ENCODE measurements around the gene FRMPD4.

Gene FRMPD4

DNA sequence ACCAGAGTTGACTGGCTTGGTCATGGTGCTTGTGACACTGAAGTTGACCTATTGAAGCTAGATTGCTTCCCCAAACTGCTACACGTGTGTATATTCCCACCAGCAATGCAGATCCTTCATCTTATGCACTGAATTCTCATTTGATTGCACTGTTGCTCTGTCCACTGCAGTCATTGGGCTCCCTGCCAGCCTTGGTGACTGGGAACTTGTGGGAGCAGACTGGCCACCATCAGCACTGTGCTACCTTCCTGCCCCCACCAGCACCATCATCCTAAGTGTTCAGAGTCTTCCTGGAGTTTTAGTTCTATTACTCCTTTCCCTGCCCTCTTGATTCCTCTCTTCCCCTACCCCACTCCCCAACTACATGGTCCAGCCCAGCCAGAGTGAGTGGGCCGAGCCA lies 535.2 kb downstream of the FRMPD4 start:
- no peak overlapping the region for H3K27ac ChIP-seq
- TF ChIP-seq ZFX (IDR thresholded peaks at IDR 0.05) = no peak
- no peak for TF ChIP-seq CTCF (conservative IDR thresholded peaks at IDR 0.05)

DNA sequence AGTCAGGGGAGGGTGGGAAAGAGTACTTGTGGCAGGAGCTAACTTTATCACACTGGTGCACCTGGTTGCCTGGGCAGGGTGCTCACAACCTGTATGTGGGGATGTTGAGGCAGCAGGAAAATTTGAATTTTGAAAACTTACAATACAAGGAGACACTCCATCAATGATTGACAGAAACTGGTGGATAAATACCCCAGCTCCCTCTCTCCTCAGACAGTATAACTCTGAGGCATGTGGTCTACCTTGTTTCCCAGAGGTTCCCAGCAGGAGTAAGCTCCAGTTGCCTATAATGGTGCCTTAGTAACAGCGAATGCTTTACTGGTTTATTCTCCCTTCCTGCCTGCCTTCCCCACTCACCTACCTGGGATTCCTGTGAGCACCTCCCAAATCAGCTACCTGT lies 541.2 kb downstream of the FRMPD4 start:
- TF ChIP-seq ZFX (IDR thresholded peaks at IDR 0.05) = no peak
- no peak for TF ChIP-seq CTCF (conservative IDR thresholded peaks at IDR 0.05)
- no peak overlapping the region for H3K27ac ChIP-seq

DNA sequence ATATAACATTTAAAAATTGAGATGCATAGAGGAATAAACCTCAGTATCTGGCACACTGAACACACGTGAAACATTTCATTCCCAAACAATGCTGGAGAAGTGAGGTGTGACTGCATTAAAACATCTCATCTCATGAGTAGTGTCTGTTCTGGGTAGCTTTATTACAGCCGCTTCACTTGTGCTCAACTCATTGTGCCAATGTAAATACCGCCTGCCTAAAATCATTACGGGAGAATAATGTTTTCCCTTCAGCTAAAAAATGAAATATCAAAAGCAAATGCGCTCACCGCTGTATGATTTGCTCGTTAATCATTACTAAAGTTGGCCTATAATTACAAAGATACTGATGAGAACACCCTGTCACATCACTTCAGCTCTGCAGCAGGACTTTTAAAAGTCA lies 542.8 kb downstream of the FRMPD4 start:
- no peak for TF ChIP-seq CTCF (conservative IDR thresholded peaks at IDR 0.05)
- no peak for TF ChIP-seq ZFX (IDR thresholded peaks at IDR 0.05)
- no peak overlapping the region for H3K27ac ChIP-seq

- TF ChIP-seq ZFX (IDR thresholded peaks at IDR 0.05) = no peak
- no peak overlapping the region for H3K27ac ChIP-seq
Observed at GRCh38 chrX:12685541-12685940, 547.3 kb downstream of the FRMPD4 start.

- TF ChIP-seq CTCF (conservative IDR thresholded peaks at IDR 0.05) (no peak), ZFX (IDR thresholded peaks at IDR 0.05) (no peak)
- H3K27ac ChIP-seq = no peak overlapping the region
Observed at GRCh38 chrX:12686331-12686730, 548.1 kb downstream of the FRMPD4 start.

DNA sequence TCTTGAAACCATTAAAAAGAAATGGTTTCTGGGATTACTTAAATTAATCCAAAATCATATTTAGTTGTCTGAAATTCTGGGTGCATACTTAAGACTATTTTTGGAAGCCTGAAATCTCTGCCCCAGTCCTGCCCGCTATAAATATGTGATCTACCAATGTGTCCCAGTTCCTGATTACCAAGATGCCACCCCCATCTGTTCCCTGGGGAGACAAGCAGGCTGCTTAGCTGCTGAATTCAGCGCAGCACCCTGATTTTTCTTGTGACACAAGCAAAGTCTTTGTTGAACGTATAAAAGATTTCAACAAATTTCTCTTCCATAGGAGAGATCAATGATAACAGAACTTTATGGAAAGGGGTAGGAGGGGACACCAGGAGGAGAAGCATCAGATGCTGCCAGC lies 552.4 kb downstream of the FRMPD4 start:
- no peak overlapping the region for H3K27ac ChIP-seq
- TF ChIP-seq CTCF (conservative IDR thresholded peaks at IDR 0.05) = no peak
- TF ChIP-seq ZFX (IDR thresholded peaks at IDR 0.05) = no peak

GRCh38 chrX:12693754-12694153 lies 555.5 kb downstream of the FRMPD4 start:
- no peak overlapping the region for H3K27ac ChIP-seq
- TF ChIP-seq ZFX (IDR thresholded peaks at IDR 0.05) (no peak), CTCF (conservative IDR thresholded peaks at IDR 0.05) (no peak)

DNA sequence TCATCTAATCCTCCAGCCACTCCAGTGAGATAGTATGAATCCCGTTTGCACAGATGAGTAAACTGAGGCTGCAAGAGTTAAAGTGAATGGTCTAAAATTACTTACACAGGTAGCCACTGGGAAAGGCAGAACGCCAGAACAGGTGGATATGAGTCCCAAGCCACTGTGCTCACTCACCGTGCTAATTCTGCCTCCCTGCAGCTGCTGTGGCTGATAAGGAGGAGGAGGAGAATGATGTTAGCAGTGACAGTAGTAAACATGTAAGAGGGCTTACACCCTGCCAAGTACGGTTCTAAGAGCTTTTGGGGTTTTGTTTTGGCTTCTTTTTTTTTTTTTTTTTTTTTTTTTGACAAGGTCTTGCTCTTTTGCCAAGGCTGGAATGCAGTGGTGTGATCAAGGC lies 562.5 kb downstream of the FRMPD4 start:
- TF ChIP-seq ZFX (IDR thresholded peaks at IDR 0.05) (no peak), CTCF (conservative IDR thresholded peaks at IDR 0.05) (no peak)
- H3K27ac ChIP-seq = no peak overlapping the region
